GM12878 (cell line): ENCODE results near the gene PLEKHG4B. TPM values are rescaled to one million over a fixed set of nuclear protein-coding genes. Genes with fewer than 3 reads are reported as not detected.

Experiments used
- ATAC-seq: fragments of 200-7000 bp; cut with Tn5 transposase; 3 replicates; pipeline ENCODE4 v1.9.1; 2020; ENCODE audit warnings: mild to moderate bottlenecking, moderate library complexity
- BruUV-seq: library from RNA; stranded (reverse); fragments of 400-500 nt; replicated peaks from 2 replicates; lab custom pipeline; 2021; lab: Mats Ljungman, UMichigan
- CTCF ChIA-PET: fragments of 300-600 bp; sonication (Branson Sonifier 250); formaldehyde crosslinking; extraction: SDS; loops from one replicate; lab custom pipeline; 2021; ENCODE audit warnings: inconsistent platforms; lab: Yijun Ruan, JAX
- POLR2A ChIA-PET: fragments of 350-600 bp; formaldehyde crosslinking; extraction: SDS; loops from one replicate; lab custom pipeline; 2021; ENCODE audit warnings: inconsistent platforms; lab: Charles Lee
- RAD21 ChIA-PET: fragments of 300-600 bp; sonication (Branson Sonifier 250); formaldehyde crosslinking; loops from one replicate; lab custom pipeline; 2023; ENCODE audit warnings: antibody characterized with exemption; ENCODE audit not compliant: unreplicated experiment; lab: Charles Lee
- SMC1A ChIA-PET: fragments of 300-600 bp; sonication (Branson Sonifier 250); formaldehyde crosslinking; loops from one replicate; lab custom pipeline; 2023; ENCODE audit not compliant: unreplicated experiment, uncharacterized antibody; lab: Charles Lee
- DNase-seq: peaks from one replicate; pipeline ENCODE4 v3.0.0-alpha.2; 2011; ENCODE audit warnings: low read depth, low spot score
- FAIRE-seq: peaks from 3 replicates; lab custom pipeline; 2011; peaks lifted over from hg19 to GRCh38; lab: Jason Lieb, UNC
- H2AFZ ChIP-seq: 2 replicates; pipeline ENCODE4 v1.6.0; 2011; ENCODE audit warnings: low read depth, low read length, control low read depth; ENCODE audit not compliant: control insufficient read depth
- H3K27ac ChIP-seq: 2 replicates; pipeline ENCODE4 v1.5.1; 2011; ENCODE audit warnings: control low read depth; ENCODE audit not compliant: control insufficient read depth, insufficient read depth
- H3K27me3 ChIP-seq, 2 experiments: replicated peaks in 1 of 2; 2 replicates each; pipeline versions ENCODE4 v1.6.0 to v1.6.1; 2011; ENCODE audit warnings: low read length in 1 of 2; ENCODE audit not compliant: control insufficient read depth in 2 of 2, insufficient read depth in 2 of 2
- H3K36me3 ChIP-seq, 2 experiments: 2 replicates each; pipeline ENCODE4 v1.5.1; 2011; ENCODE audit warnings: low read length in 1 of 2; ENCODE audit not compliant: control insufficient read depth in 2 of 2, insufficient read depth in 2 of 2
- H3K4me1 ChIP-seq: 2 replicates; pipeline ENCODE4 v1.6.1; 2011; ENCODE audit warnings: mild to moderate bottlenecking, low read length, moderate library complexity, mixed read lengths; ENCODE audit not compliant: control insufficient read depth, insufficient read depth
- H3K4me2 ChIP-seq: 2 replicates; pipeline ENCODE4 v1.6.0; 2011; ENCODE audit warnings: control low read depth; ENCODE audit not compliant: control insufficient read depth, insufficient read depth
- H3K4me3 ChIP-seq: fragments of 200-600 bp; sonication (generic); 2 replicates; pipeline ENCODE4 v1.5.1; 2016
- H3K79me2 ChIP-seq: 2 replicates; pipeline ENCODE4 v1.6.0; 2011; ENCODE audit warnings: low read length; ENCODE audit not compliant: control insufficient read depth, insufficient read depth
- H3K9ac ChIP-seq: 2 replicates; pipeline ENCODE4 v1.8.0; 2011; ENCODE audit warnings: low read length, control low read depth, mixed read lengths; ENCODE audit not compliant: control insufficient read depth, insufficient read depth
- H3K9me3 ChIP-seq: replicated peaks from 3 replicates; pipeline ENCODE4 v1.5.1; 2011; ENCODE audit warnings: mild to moderate bottlenecking, low read length; ENCODE audit not compliant: control insufficient read depth, insufficient read depth
- H4K20me1 ChIP-seq: 2 replicates; pipeline ENCODE4 v1.6.0; 2011; ENCODE audit not compliant: control insufficient read depth, insufficient read depth
- CHD2 ChIP-seq: IDR thresholded peaks from 2 replicates; pipeline ENCODE4 v1.6.1; 2011; ENCODE audit warnings: low read depth, low read length, improper control_type of control experiment, borderline replicate concordance
- GATAD2B ChIP-seq: fragments of 450-650 bp; conservative IDR thresholded peaks from 2 replicates; pipeline ENCODE4 v1.6.1; 2017; ENCODE audit warnings: low read depth, mild to moderate bottlenecking, moderate library complexity
- NRF1 ChIP-seq: conservative IDR thresholded peaks from 2 replicates; pipeline ENCODE4 v1.6.1; 2011; ENCODE audit warnings: mild to moderate bottlenecking, low read depth, low read length, improper control_type of control experiment
- POU2F2 ChIP-seq: IDR thresholded peaks from 3 replicates; pipeline ENCODE4 v1.6.1; 2011; ENCODE audit warnings: low read depth, mild to moderate bottlenecking, low read length, borderline replicate concordance
- RBBP5 ChIP-seq: fragments of 200-600 bp; sonication (generic); conservative IDR thresholded peaks from 2 replicates; pipeline ENCODE4 v1.6.1; 2016
- REST ChIP-seq: IDR thresholded peaks from 2 replicates; pipeline ENCODE4 v1.6.1; 2012; ENCODE audit warnings: mild to moderate bottlenecking, low read depth, low read length
- SMARCA5 ChIP-seq: fragments of 450-650 bp; IDR thresholded peaks from 2 replicates; pipeline ENCODE4 v1.6.1; 2017; ENCODE audit warnings: mild to moderate bottlenecking
- WRNIP1 ChIP-seq: IDR thresholded peaks from 2 replicates; pipeline ENCODE4 v1.6.1; 2011; ENCODE audit warnings: low read depth, low read length, improper control_type of control experiment, borderline replicate concordance
- ZNF592 ChIP-seq: fragments of 450-650 bp; IDR thresholded peaks from 2 replicates; pipeline ENCODE4 v1.6.1; 2017; ENCODE audit warnings: mild to moderate bottlenecking, moderate library complexity
- WGBS: methylation state at CpG from one replicate; pipeline ENCODE4 v1.1.6; 2016; ENCODE audit warnings: low lambda C conversion rate; ENCODE audit not compliant: insufficient replicate concordance, insufficient coverage; ENCODE audit errors: missing lambda C conversion rate; 5-methylcytosine and 5-hydroxymethylcytosine counted together
- in situ Hi-C: fragments of 300-500 bp; cut with MboI; formaldehyde crosslinking; loops from 9 replicates; pipeline ENCODE4 v1.14.3; 2018; ENCODE audit warnings: mixed read lengths
- intact Hi-C: fragments of 100-400 bp; cut with micrococcal nuclease; formaldehyde crosslinking; loops from one replicate; pipeline ENCODE4 v1.14.2; 2022; ENCODE audit not compliant: unreplicated experiment
- polyA plus RNA-seq, 11 experiments: library from polyadenylated mRNA; depleted of rRNA in 4 of 11; unstranded in 6 of 11; stranded (reverse) in 5 of 11; fragments of >200 nt; fragmentation: Nextera tagmentation in 4 of 11; fragmentation: Illumina TruSeq in 1 of 11; extraction: Ambion mirVana in 4 of 11; extraction: Trizol in 1 of 11; gene quantifications; 1 replicate in 1 of 11; 2 replicates in 10 of 11; pipeline versions ENCODE4 v1.2.1 to v1.2.3, GENCODE V29; 2011 to 2016; ENCODE audit warnings: inconsistent platforms in 2 of 11, missing spikeins in 2 of 11, low read depth in 1 of 11
- total RNA-seq, 4 experiments: library from RNA; depleted of rRNA in 3 of 4; stranded (reverse); fragments of >200 nt in 3 of 4; fragmentation: Illumina TruSeq in 1 of 4; extraction: Trizol in 1 of 4; gene quantifications; 2 replicates each; pipeline versions ENCODE4 v1.2.1 to v1.2.3, GENCODE V29; 2013 to 2021
- TF ChIP-seq, protein P1 (sequence below): fragments of 150-350 bp; IDR thresholded peaks from 2 replicates; pipeline ENCODE4 v1.6.1; 2014; ENCODE audit warnings: mild to moderate bottlenecking, low read depth, low read length
- TF ChIP-seq, protein P2 (sequence below): fragments of 450-650 bp; IDR thresholded peaks from 2 replicates; pipeline ENCODE4 v1.6.1; 2017; ENCODE audit warnings: borderline replicate concordance

Gene PLEKHG4B
- total and polyA plus RNA-seq, 10 of the 15 experiments (the other 5 are each of a cell fraction or from before 2014, with no cell fraction given), result under 0.01 to 0.05 (median 0.01) TPM; not detected in 6

- no peaks in the 10 kb centered on the region for H4K20me1 ChIP-seq
- H3K79me2 ChIP-seq, result no peaks in the 10 kb centered on the region
- H3K36me3 ChIP-seq, result no peaks in the 10 kb centered on the region
- POLR2A ChIA-PET, result interaction anchor here (0.6 kb wide), 1 partner anchor 140 kb away, joined by 3 read pairs; no protein-coding TSS in a partner anchor
- FAIRE-seq (no peak), ATAC-seq (no peak), DNase-seq (no peak)
- H3K9ac ChIP-seq, result no peak overlapping the region
- no peak overlapping the region for H3K4me2 ChIP-seq
- intact Hi-C loops, result no loop called here
- 42% methylated on average over 19 of the region's 19 CpGs for WGBS
- no peaks in the 10 kb centered on the region for H3K4me1 ChIP-seq
- H3K27me3 ChIP-seq, result peaks cover 0 to 2% of the 10 kb centered on the region in 2 experiments; a peak in 1 of 4 replicates
- H3K4me3 ChIP-seq, result no peak overlapping the region
- SMC1A ChIA-PET, result no interaction called here
- no peak overlapping the region for H2AFZ ChIP-seq
- in situ Hi-C loops, result no loop called here
- CTCF ChIA-PET, result no interaction called here
- RAD21 ChIA-PET, result no interaction called here
- H3K27ac ChIP-seq, result no peak overlapping the region
- BruUV-seq, result no TSS peak
- H3K9me3 ChIP-seq, result no peaks in the 10 kb centered on the region
- TF ChIP-seq, protein P1, sequence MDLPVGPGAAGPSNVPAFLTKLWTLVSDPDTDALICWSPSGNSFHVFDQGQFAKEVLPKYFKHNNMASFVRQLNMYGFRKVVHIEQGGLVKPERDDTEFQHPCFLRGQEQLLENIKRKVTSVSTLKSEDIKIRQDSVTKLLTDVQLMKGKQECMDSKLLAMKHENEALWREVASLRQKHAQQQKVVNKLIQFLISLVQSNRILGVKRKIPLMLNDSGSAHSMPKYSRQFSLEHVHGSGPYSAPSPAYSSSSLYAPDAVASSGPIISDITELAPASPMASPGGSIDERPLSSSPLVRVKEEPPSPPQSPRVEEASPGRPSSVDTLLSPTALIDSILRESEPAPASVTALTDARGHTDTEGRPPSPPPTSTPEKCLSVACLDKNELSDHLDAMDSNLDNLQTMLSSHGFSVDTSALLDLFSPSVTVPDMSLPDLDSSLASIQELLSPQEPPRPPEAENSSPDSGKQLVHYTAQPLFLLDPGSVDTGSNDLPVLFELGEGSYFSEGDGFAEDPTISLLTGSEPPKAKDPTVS, result no peak
- TF ChIP-seq RBBP5 (no peak), WRNIP1 (no peak), CHD2 (no peak), NRF1 (no peak), REST (no peak), GATAD2B (no peak), SMARCA5 (no peak), ZNF592 (no peak), POU2F2 (no peak)
- TF ChIP-seq, protein P2, sequence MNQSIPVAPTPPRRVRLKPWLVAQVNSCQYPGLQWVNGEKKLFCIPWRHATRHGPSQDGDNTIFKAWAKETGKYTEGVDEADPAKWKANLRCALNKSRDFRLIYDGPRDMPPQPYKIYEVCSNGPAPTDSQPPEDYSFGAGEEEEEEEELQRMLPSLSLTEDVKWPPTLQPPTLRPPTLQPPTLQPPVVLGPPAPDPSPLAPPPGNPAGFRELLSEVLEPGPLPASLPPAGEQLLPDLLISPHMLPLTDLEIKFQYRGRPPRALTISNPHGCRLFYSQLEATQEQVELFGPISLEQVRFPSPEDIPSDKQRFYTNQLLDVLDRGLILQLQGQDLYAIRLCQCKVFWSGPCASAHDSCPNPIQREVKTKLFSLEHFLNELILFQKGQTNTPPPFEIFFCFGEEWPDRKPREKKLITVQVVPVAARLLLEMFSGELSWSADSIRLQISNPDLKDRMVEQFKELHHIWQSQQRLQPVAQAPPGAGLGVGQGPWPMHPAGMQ, result no peak
Observed at GRCh38 chr5:81391-82021, 10.5 kb upstream of the PLEKHG4B start.
